ENCODE results near the gene KRTAP5-2. TPM values are rescaled to one million over a fixed set of nuclear protein-coding genes. Genes with fewer than 3 reads are reported as not detected.

KRTAP5-2 gene
- polyA plus RNA-seq, 3 donors: 0.18 TPM; not detected in 2

- H3K27ac ChIP-seq (ENCODE audit: low read depth, low read length): no peak overlapping the region
- WGBS, 3 donors: 10 to 15% (median 11%) methylated on average over 33 to 34 of the region's 34 CpGs
Observed at GRCh38 chr11:1548221-1549070, 49.6 kb downstream of the KRTAP5-2 start.

- 9 to 40% (median 10%) methylated on average over 33 of the region's 33 CpGs for WGBS, 3 donors
- H3K27ac ChIP-seq (ENCODE audit: low read depth, low read length): no peak overlapping the region
Observed at GRCh38 chr11:1547467-1548098, 50.5 kb downstream of the KRTAP5-2 start.

Other genes starting within 250 kb of the KRTAP5-2 start
- 10 to 100 TPM in 1 of 3 donors, under 1 TPM in 2; 0.67 to 50.2 (median 0.82) TPM for gene BRSK2, start 208.4 kb downstream of the KRTAP5-2 start, polyA plus RNA-seq
- gene MOB2, start 111.5 kb downstream of the KRTAP5-2 start, polyA plus RNA-seq: 10 to 100 TPM; 31.9 to 51.6 (median 41.2) TPM
- gene DUSP8, start 26.0 kb downstream of the KRTAP5-2 start, polyA plus RNA-seq: 1 to 10 TPM; 4.2 to 7.5 (median 4.3) TPM
- gene KRTAP5-1, start 13.0 kb downstream of the KRTAP5-2 start, polyA plus RNA-seq: not detected
- not detected for gene KRTAP5-3, start 10.2 kb upstream of the KRTAP5-2 start, polyA plus RNA-seq
- gene KRTAP5-4, start 23.8 kb upstream of the KRTAP5-2 start, polyA plus RNA-seq: not detected
- gene KRTAP5-5, start 31.5 kb upstream of the KRTAP5-2 start, polyA plus RNA-seq: not detected
- not detected for gene KRTAP5-6, start 98.9 kb upstream of the KRTAP5-2 start, polyA plus RNA-seq
- 1 to 10 TPM in 1 of 3 donors, under 1 TPM in 1, not detected in 1; 0.16 to 1.3 TPM for gene IFITM10, start 152.3 kb upstream of the KRTAP5-2 start, polyA plus RNA-seq
- gene CTSD, start 165.6 kb upstream of the KRTAP5-2 start, polyA plus RNA-seq: 100 to 1,000 TPM; 296 to 496 (median 355) TPM
- gene SYT8, start 236.7 kb upstream of the KRTAP5-2 start, polyA plus RNA-seq: 1 to 10 TPM in 1 of 3 donors, under 1 TPM in 1, not detected in 1; 0.31 to 7.6 TPM
- gene TNNI2, start 240.7 kb upstream of the KRTAP5-2 start, polyA plus RNA-seq: 1 to 10 TPM in 2 of 3 donors, not detected in 1; 1.5 to 2.5 TPM

Measured in adipose tissue (tissue), 3 donors.